Memory B cell (primary cell): ENCODE data around the gene PPP2R5B.

Experiments used
- ATAC-seq: fragments of 150-1000 bp; cut with Tn5 transposase; 2 replicates; pipeline ENCODE4 v1.10.0; 2021; ENCODE audit warnings: low read depth, mild to moderate bottlenecking, moderate library complexity
- DNase-seq, 2 donors: peaks; one replicate each; pipeline ENCODE4 v3.0.0; 2022; ENCODE audit warnings: low spot score in 2 of 2
- H3K27ac Mint-ChIP-seq: one replicate; pipeline ENCODE4 v1.8.0; 2022; ENCODE audit warnings: mild to moderate bottlenecking, moderate library complexity, mixed read lengths
- H3K27me3 Mint-ChIP-seq: one replicate; pipeline ENCODE4 v1.8.0; 2022; ENCODE audit warnings: mixed read lengths
- H3K36me3 Mint-ChIP-seq: one replicate; pipeline ENCODE4 v1.8.0; 2022; ENCODE audit warnings: mild to moderate bottlenecking, mixed read lengths
- H3K4me1 Mint-ChIP-seq: one replicate; pipeline ENCODE4 v1.8.0; 2022; ENCODE audit warnings: mixed read lengths
- H3K4me3 Mint-ChIP-seq: one replicate; pipeline ENCODE4 v1.8.0; 2022; ENCODE audit warnings: mild to moderate bottlenecking, moderate library complexity, mixed read lengths
- H3K9me3 Mint-ChIP-seq: one replicate; pipeline ENCODE4 v1.8.0; 2022; ENCODE audit warnings: mixed read lengths

PPP2R5B gene

DNA sequence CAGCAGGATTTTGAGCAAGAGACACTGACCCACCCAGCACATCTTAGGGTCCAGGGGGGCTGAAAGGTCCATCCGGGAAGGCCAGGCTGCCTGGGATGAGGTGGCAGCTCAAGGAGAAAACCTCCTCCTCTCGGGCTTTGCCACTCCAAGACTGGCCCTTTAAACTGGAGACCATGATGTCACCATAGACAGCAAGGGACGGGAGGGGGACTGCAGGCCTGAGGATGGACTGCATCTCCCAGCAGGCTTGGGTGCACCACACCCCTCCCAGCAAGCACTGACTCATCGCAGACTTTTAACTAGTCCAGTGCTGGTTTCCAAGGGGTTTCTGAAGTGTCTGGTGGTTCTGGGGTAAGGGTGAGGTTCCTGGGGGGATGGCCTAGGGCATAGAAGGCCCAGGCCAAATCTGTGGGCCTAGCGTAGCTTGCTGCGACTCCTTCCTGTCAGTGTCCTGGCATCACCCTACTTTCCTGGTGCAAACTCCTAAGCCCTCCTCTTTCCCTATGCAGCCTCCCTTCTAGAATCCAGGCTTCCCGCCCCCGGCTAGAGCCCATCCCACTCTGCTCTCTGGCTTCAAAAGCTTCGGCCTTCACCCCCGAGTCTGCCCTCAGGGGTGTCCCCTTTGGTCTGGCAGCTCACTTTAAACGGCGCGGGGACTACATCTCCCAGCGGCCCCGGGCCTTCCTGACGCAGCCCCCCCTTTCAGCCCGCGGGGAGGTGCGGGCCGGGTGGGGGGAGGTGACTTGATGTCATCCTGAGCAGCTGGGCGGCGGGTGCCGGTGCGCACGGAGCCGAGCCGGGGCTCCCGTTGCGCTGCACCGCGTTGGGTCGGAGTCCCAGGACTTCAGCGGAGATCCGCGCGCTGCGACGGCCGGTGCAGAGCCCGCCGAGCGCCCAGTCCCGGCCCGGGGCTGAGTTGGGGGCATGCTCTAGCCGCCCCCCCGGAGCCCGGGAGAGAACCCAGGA lies at the start of gene PPP2R5B:
Gene PPP2R5B (plus strand): TSS at position 746 of the 966 bp plus-strand sequence. CDS start 1,046 bp downstream, outside the sequence.
- Mint-ChIP-seq H3K4me1 (peaks cover 9% of the 10 kb centered on the region), H3K9me3 (no peaks in the 10 kb centered on the region), H3K36me3 (no peaks in the 10 kb centered on the region), H3K27me3 (no peaks in the 10 kb centered on the region), H3K27ac (peak within 1 kb of the TSS; percentile 90), H3K4me3 (peak within 1 kb of the TSS; percentile 99)
- ATAC-seq (peak; percentile 90), DNase-seq (peak; percentile 82)

GRCh38 chr11:64875369-64876228 lies 48.9 kb upstream of the PPP2R5B start:
- Mint-ChIP-seq H3K4me1 (peaks cover 66% of the 10 kb centered on the region), H3K4me3 (peak overlapping the region; percentile 96), H3K27me3 (no peaks in the 10 kb centered on the region), H3K27ac (peak overlapping the region; percentile 91), H3K9me3 (no peaks in the 10 kb centered on the region), H3K36me3 (peaks cover 20% of the 10 kb centered on the region)
- ATAC-seq = no peak
- DNase-seq = no peak

- H3K4me3 Mint-ChIP-seq = peak overlapping the region; percentile 96
- no peak for ATAC-seq
- H3K36me3 Mint-ChIP-seq = peaks cover 19% of the 10 kb centered on the region
Measured at GRCh38 chr11:64876229-64876750, 48.2 kb upstream of the PPP2R5B start.

GRCh38 chr11:64876835-64877341 lies 47.6 kb upstream of the PPP2R5B start:
- Mint-ChIP-seq H3K4me1 (peaks cover 60% of the 10 kb centered on the region), H3K36me3 (peaks cover 17% of the 10 kb centered on the region), H3K27ac (peak overlapping the region; percentile 91), H3K27me3 (no peaks in the 10 kb centered on the region), H3K9me3 (no peaks in the 10 kb centered on the region), H3K4me3 (peak overlapping the region; percentile 96)
- DNase-seq (no peak), ATAC-seq (no peak)

More at GRCh38 chr11:64876229-64876750, 48.2 kb upstream of the PPP2R5B start:
- no peak for DNase-seq
- Mint-ChIP-seq H3K9me3 (no peaks in the 10 kb centered on the region), H3K27ac (peak overlapping the region; percentile 91), H3K27me3 (no peaks in the 10 kb centered on the region), H3K4me1 (peaks cover 65% of the 10 kb centered on the region)

- Mint-ChIP-seq H3K36me3 (peaks cover 17% of the 10 kb centered on the region), H3K27ac (peak overlapping the region; percentile 91), H3K9me3 (no peaks in the 10 kb centered on the region), H3K4me1 (peaks cover 58% of the 10 kb centered on the region), H3K4me3 (peak overlapping the region; percentile 96), H3K27me3 (no peaks in the 10 kb centered on the region)
- DNase-seq (no peak), ATAC-seq (no peak)
Measured at GRCh38 chr11:64877390-64878222, 46.9 kb upstream of the PPP2R5B start.

DNA sequence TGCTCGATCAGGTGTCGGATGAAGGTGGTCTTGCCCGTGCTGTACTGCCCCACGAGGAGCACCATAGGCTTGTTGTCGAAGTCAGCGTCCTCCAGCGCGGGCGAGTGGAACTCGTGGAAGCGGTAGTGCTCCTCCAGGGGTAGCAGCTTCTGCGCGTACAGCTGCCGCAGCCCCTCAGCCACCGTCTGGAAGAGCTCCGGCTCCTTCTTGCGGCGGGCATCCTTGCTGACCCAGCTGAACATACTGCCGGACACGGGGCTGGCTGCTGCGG lies 46.3 kb upstream of the PPP2R5B start:
- Mint-ChIP-seq H3K4me1 (peaks cover 52% of the 10 kb centered on the region), H3K27me3 (no peaks in the 10 kb centered on the region), H3K9me3 (no peaks in the 10 kb centered on the region), H3K27ac (peak overlapping the region; percentile 91), H3K36me3 (peaks cover 12% of the 10 kb centered on the region), H3K4me3 (peak overlapping the region; percentile 96)
- no peak for DNase-seq
- peak; percentile 24 for ATAC-seq

DNA sequence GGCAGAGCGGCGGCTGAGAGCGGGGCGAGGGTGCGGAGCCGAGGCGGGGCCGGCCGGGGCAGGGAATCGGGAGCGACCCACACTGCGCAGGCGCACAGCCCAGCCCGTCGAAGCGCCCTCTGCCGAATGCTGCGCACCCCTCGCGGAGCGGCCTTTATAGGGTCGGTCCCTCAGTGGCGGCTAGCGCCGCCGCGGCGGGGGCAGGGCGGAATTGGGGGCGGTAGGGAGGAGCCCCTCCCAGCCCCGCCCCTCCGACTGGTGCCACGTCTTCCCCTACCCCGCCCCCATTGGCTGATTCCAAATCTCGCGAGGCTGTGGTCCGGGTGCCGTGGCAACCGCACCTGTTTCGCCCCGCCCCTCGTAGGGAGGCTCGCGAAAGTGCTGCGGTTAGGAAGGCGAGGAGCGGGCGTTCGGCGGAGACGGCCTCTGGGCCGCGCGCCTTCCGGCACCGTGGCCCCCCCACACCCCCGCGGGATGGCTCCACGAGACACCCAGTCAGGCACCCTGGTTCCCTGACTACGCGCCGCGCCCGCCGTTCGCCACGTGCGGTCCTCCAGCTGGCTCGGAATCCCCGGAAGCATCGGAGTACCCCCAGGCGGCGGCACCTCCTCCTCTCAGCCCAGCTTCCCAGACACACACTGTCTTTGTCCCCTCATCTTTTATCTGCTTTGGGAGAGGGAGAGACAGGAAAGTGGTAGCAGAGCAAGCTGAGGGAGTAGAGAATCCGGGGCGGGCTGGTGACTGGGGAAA lies 45.8 kb upstream of the PPP2R5B start, which contains the start of gene EHD1:
Gene EHD1 (minus strand): TSS at position 128 of the 750 bp plus-strand sequence. CDS start 157 bp downstream, outside the sequence.
- H3K9me3 Mint-ChIP-seq = no peaks in the 10 kb centered on the region

DNA sequence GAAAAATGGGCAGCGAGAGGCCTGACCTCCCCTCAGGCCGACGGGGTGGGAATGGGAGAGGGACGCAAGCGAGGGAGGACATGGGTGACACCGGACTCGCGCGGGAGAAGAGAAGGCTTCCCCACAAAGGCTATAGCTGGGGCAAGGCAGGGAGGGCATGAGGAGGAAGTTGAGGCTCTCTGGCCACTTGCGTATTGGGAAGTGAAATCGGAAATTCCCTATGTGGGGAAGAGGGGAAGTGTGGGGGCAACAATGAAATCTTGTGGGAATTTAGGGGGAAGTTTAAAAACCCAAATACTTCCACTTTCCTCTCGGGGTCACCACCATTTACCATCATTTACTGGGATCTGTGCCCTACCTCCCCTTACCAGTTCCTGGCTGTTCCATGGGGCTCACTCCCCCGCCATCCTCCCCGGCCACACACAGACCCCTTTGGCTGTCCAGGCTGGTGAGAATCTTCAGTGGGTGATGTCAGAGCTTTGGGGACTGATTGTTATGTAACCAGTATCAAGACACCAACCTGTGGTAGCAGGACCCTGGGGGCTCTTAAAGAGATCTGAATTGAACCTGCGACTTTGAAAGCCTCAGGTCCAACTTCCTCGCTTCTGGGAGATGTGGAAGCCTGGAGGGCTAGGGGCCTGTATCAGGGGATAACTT lies 45.1 kb upstream of the PPP2R5B start:
- Mint-ChIP-seq H3K27ac (peak overlapping the region; percentile 91), H3K36me3 (peaks cover 10% of the 10 kb centered on the region), H3K27me3 (no peaks in the 10 kb centered on the region), H3K4me3 (peak overlapping the region; percentile 96), H3K9me3 (no peaks in the 10 kb centered on the region), H3K4me1 (peaks cover 47% of the 10 kb centered on the region)
- DNase-seq (no peak), ATAC-seq (no peak)

More for the DNA sequence above, 45.8 kb upstream of the PPP2R5B start, which contains the start of gene EHD1:
- H3K27ac Mint-ChIP-seq = peak within 1 kb of the TSS; percentile 91
- H3K36me3 Mint-ChIP-seq = peaks cover 12% of the 10 kb centered on the region
- H3K27me3 Mint-ChIP-seq = no peaks in the 10 kb centered on the region
- peak within 1 kb of the TSS; percentile 96 for H3K4me3 Mint-ChIP-seq
- ATAC-seq = peak; percentile 79
- H3K4me1 Mint-ChIP-seq = peaks cover 49% of the 10 kb centered on the region
- peak; percentile 99 for DNase-seq

GRCh38 chr11:64880240-64881001 lies 44.1 kb upstream of the PPP2R5B start:
- no peaks in the 10 kb centered on the region for H3K27me3 Mint-ChIP-seq
- H3K27ac Mint-ChIP-seq = peak overlapping the region; percentile 91
- ATAC-seq (no peak), DNase-seq (no peak)
- peaks cover 6% of the 10 kb centered on the region for H3K36me3 Mint-ChIP-seq
- H3K4me3 Mint-ChIP-seq = peak overlapping the region; percentile 61
- peaks cover 37% of the 10 kb centered on the region for H3K4me1 Mint-ChIP-seq
- no peaks in the 10 kb centered on the region for H3K9me3 Mint-ChIP-seq

- H3K4me3 Mint-ChIP-seq = no peak overlapping the region
- DNase-seq = no peak
- no peak overlapping the region for H3K27ac Mint-ChIP-seq
Measured at GRCh38 chr11:64881476-64881875, 43.0 kb upstream of the PPP2R5B start.

DNA sequence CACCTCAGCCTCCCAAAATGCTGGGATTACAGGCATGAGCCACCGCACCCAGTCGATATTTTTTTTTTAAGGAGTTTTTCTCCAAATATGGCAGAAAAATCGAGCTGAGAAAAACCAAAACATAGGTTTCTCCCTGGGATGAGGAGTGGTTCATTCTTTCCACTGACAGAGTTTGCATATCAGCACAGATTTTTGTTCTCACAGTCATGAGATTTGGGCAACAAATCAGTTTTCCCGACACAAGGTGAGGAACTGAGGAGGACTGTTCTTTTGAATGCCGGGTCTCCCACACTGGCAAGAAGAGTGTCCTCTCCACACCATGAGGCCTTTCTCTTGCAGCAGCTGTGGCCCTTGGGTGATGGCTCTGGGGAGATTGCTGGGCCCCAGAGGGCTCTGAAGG lies 42.2 kb upstream of the PPP2R5B start:
- no peak overlapping the region for H3K27ac Mint-ChIP-seq
- peaks cover 25% of the 10 kb centered on the region for H3K4me1 Mint-ChIP-seq

More at GRCh38 chr11:64881476-64881875, 43.0 kb upstream of the PPP2R5B start:
- Mint-ChIP-seq H3K4me1 (peaks cover 30% of the 10 kb centered on the region), H3K27me3 (no peaks in the 10 kb centered on the region), H3K36me3 (peaks cover 5% of the 10 kb centered on the region), H3K9me3 (no peaks in the 10 kb centered on the region)
- ATAC-seq = no peak

More for the DNA sequence above, 42.2 kb upstream of the PPP2R5B start:
- Mint-ChIP-seq H3K36me3 (no peaks in the 10 kb centered on the region), H3K9me3 (no peaks in the 10 kb centered on the region), H3K4me3 (no peak overlapping the region), H3K27me3 (no peaks in the 10 kb centered on the region)
- ATAC-seq = no peak
- DNase-seq = no peak
